Measurements from ENCODE around the gene MINK1. TPM values are rescaled to one million over a fixed set of nuclear protein-coding genes. Genes with fewer than 3 reads are reported as not detected.

MINK1 gene
- polyA plus RNA-seq, 2 of the 4 experiments (the other 2 are of a cell fraction): 41.3 to 66.9 TPM

- peak; percentile 13 to 30; a peak in 4 of 6 replicates for ATAC-seq
- H3K27ac ChIP-seq: peak overlapping the region; percentile 99
- no peaks in the 10 kb centered on the region for H3K9me3 ChIP-seq
- 14% methylated on average over 7 of the region's 7 CpGs for WGBS (ENCODE audit: missing lambda C conversion rate)
- H3K4me3 ChIP-seq: peak overlapping the region; percentile 98
- DNase-seq (ENCODE audit: low read depth in 1 of 2, low spot score in 1 of 2): peak; percentile 89 to 97
- CTCF ChIA-PET: interaction anchor here (0.6 to 3.7 kb wide), 4 partner anchors 17 to 88 kb away, joined by 3 to 17 read pairs (median 8); partner anchors contain the start of gene CAMTA2
- POLR2A ChIA-PET: interaction anchor here (5.3 kb wide), 1 partner anchor 22 kb away, joined by 67 read pairs; the partner anchor contains the start of gene SPAG7
- peaks cover 55% of the 10 kb centered on the region for H3K4me1 ChIP-seq
- H3K4me2 ChIP-seq: peak overlapping the region; percentile 99
- peak; percentile 81 for FAIRE-seq
- TF ChIP-seq HMGXB4 (CRISPR knock-in tag; IDR thresholded peaks at IDR 0.05; ENCODE audit: borderline replicate concordance) (no peak), EHMT2 (IDR thresholded peaks at IDR 0.05; ENCODE audit: low read depth) (no peak), ZSCAN20 (CRISPR knock-in tag; IDR thresholded peaks at IDR 0.05) (no peak), JUNB (IDR thresholded peaks at IDR 0.05) (peak; percentile 63), KDM1A (IDR thresholded peaks at IDR 0.05; ENCODE audit: low read depth) (no peak), MYC (IDR thresholded peaks at IDR 0.05; ENCODE audit: borderline replicate concordance, low read length) (no peak), JUN (IDR thresholded peaks at IDR 0.05) (peak; percentile 83 to 92), EP300 (IDR thresholded peaks at IDR 0.05) (no peak), REST (IDR thresholded peaks at IDR 0.05) (no peak; the same call in 1 of the 2 replicates), SMC3 (IDR thresholded peaks at IDR 0.05) (no peak), ESRRA (IDR thresholded peaks at IDR 0.05; ENCODE audit: borderline replicate concordance, low read length) (no peak), NPAS2 (CRISPR knock-in tag; IDR thresholded peaks at IDR 0.05; ENCODE audit: borderline replicate concordance) (no peak), MAZ (IDR thresholded peaks at IDR 0.05; ENCODE audit: borderline replicate concordance, low read depth, low read length) (0 out of 2 replicates have a peak, but pooled peaks have one; percentile 56), PBX3 (IDR thresholded peaks at IDR 0.05) (peak; percentile 90), SREBF2 (IDR thresholded peaks at IDR 0.05) (no peak), ZNF302 (CRISPR knock-in tag; IDR thresholded peaks at IDR 0.05) (no peak), FOXS1 (CRISPR knock-in tag; IDR thresholded peaks at IDR 0.05) (no peak), POLR2A (IDR thresholded peaks at IDR 0.05; ENCODE audit: low read length) (no peak), CTCF (IDR thresholded peaks at IDR 0.05) (no peak), USF2 (IDR thresholded peaks at IDR 0.05) (peak; percentile 6; the same call in 1 of the 2 replicates), RARB (CRISPR knock-in tag; IDR thresholded peaks at IDR 0.05) (no peak), KDM5A (IDR thresholded peaks at IDR 0.05) (no peak), RNF2 (IDR thresholded peaks at IDR 0.05; ENCODE audit: borderline replicate concordance, low read depth) (no peak), HEYL (CRISPR knock-in tag; IDR thresholded peaks at IDR 0.05) (no peak), CBX2 (IDR thresholded peaks at IDR 0.05; ENCODE audit: borderline replicate concordance, low read depth) (no peak), NR3C1 (IDR thresholded peaks at IDR 0.05) (no peak), BHLHE40 (IDR thresholded peaks at IDR 0.05; ENCODE audit: low read depth, low read length) (no peak), HOXB13 (CRISPR knock-in tag; IDR thresholded peaks at IDR 0.05; ENCODE audit: low read depth) (no peak), EHF (CRISPR knock-in tag; IDR thresholded peaks at IDR 0.05) (no peak; the same call in 1 of the 2 replicates), RFX5 (IDR thresholded peaks at IDR 0.05) (no peak), PHF8 (IDR thresholded peaks at IDR 0.05; ENCODE audit: borderline replicate concordance, low read depth) (no peak)
These were observed 112.2 kb downstream of the MINK1 start for GRCh38 chr17:4945176-4945943.

Measured in A549 (cell line).